GM12892 (cell line): ENCODE measurements around the gene FOXRED2.

ENCODE experiments used
- POLR2A ChIP-seq: IDR thresholded peaks from 2 replicates; pipeline ENCODE4 v1.6.1; 2011; ENCODE audit warnings: low read depth, low read length, control low read depth
- POLR2AphosphoS5 ChIP-seq: IDR thresholded peaks from 2 replicates; pipeline ENCODE4 v1.6.1; 2011; ENCODE audit warnings: low read depth, low read length, control low read depth
- TAF1 ChIP-seq: IDR thresholded peaks from 2 replicates; pipeline ENCODE4 v1.6.1; 2011; ENCODE audit warnings: low read depth, mild to moderate bottlenecking, control low read depth, low read length, borderline replicate concordance

DNA sequence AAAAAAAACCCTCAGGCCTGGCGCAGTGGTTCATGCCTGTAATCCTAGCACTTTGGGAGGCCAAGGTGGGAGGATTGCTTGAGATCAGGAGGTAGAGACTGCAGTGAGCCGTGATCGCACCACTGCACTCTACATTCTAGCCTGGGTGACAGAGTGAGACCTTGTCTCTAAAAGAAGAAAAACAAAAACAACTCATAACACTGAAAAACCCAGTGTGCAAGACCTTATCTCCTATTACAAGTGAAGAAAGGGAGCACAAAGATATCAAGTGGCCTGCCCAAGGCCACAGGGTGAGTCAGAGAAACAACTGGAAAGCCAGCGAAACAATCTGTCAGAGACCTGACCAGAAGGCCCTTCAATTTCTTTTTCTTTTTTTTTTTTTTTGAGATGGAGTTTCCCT, 27.9 kb downstream of the FOXRED2 start:
- TF ChIP-seq POLR2AphosphoS5 (no peak), POLR2A (no peak), TAF1 (no peak)
